NT2/D1 (cell line): Measurements from ENCODE around the gene CTNNA2.

Experiments used
- DNase-seq: peaks from one replicate; pipeline ENCODE4 v3.0.0-alpha.2; 2011; ENCODE audit warnings: low read depth, low spot score
- H3K27me3 ChIP-seq: 2 replicates; pipeline ENCODE4 v1.6.0; 2011; ENCODE audit warnings: mild to moderate bottlenecking; ENCODE audit not compliant: insufficient read length, insufficient read depth
- H3K36me3 ChIP-seq: 2 replicates; pipeline ENCODE4 v1.6.1; 2011; ENCODE audit warnings: mild to moderate bottlenecking, low read length, mixed read lengths; ENCODE audit not compliant: insufficient read depth, insufficient read length
- H3K4me1 ChIP-seq: 2 replicates; pipeline ENCODE4 v1.5.1; 2011; ENCODE audit not compliant: insufficient read depth, insufficient read length
- H3K4me3 ChIP-seq: 2 replicates; pipeline ENCODE4 v1.5.1; 2011; ENCODE audit warnings: low read depth; ENCODE audit not compliant: insufficient read length
- H3K9ac ChIP-seq: 2 replicates; pipeline ENCODE4 v1.6.0; 2011; ENCODE audit warnings: low read depth; ENCODE audit not compliant: insufficient read length
- H3K9me3 ChIP-seq: 2 replicates; pipeline ENCODE4 v1.5.1; 2011; ENCODE audit warnings: mild to moderate bottlenecking, low read length; ENCODE audit not compliant: insufficient read depth
- SUZ12 ChIP-seq: IDR thresholded peaks from 2 replicates; pipeline ENCODE4 v1.6.1; 2011; ENCODE audit not compliant: insufficient read length, insufficient read depth; ENCODE audit errors: extremely low read depth
- YY1 ChIP-seq: IDR thresholded peaks from 2 replicates; pipeline ENCODE4 v1.6.1; 2011; ENCODE audit not compliant: insufficient read length, insufficient read depth
- ZNF274 ChIP-seq: IDR thresholded peaks from 2 replicates; pipeline ENCODE4 v1.6.1; 2011; ENCODE audit warnings: mild to moderate bottlenecking, low read depth, low read length

Gene CTNNA2

GRCh38 chr2:80579756-80580155 is 1066.9 kb downstream of the CTNNA2 start:
- Histone ChIP-seq H3K9me3 (no peaks in the 10 kb centered on the region), H3K36me3 (no peaks in the 10 kb centered on the region), H3K4me3 (no peak overlapping the region), H3K4me1 (no peaks in the 10 kb centered on the region), H3K27me3 (no peaks in the 10 kb centered on the region), H3K9ac (no peak overlapping the region)
- peak; percentile 6 for DNase-seq
- TF ChIP-seq ZNF274 (no peak), SUZ12 (no peak), YY1 (no peak)

- no peaks in the 10 kb centered on the region for H3K9me3 ChIP-seq
- no peaks in the 10 kb centered on the region for H3K36me3 ChIP-seq
- no peaks in the 10 kb centered on the region for H3K27me3 ChIP-seq
- TF ChIP-seq SUZ12, result no peak
- TF ChIP-seq ZNF274, result no peak
- TF ChIP-seq YY1, result no peak
- no peak overlapping the region for H3K9ac ChIP-seq
- no peak overlapping the region for H3K4me3 ChIP-seq
- no peak for DNase-seq
- H3K4me1 ChIP-seq, result no peaks in the 10 kb centered on the region
Measured at GRCh38 chr2:80591233-80591632, 1078.4 kb downstream of the CTNNA2 start.

- no peak for DNase-seq
- Histone ChIP-seq H3K9me3 (no peaks in the 10 kb centered on the region), H3K4me1 (no peaks in the 10 kb centered on the region), H3K9ac (no peak overlapping the region), H3K27me3 (no peaks in the 10 kb centered on the region), H3K4me3 (no peak overlapping the region), H3K36me3 (no peaks in the 10 kb centered on the region)
- TF ChIP-seq ZNF274 (no peak), SUZ12 (no peak), YY1 (no peak)
Measured at GRCh38 chr2:80592106-80592505, 1079.3 kb downstream of the CTNNA2 start.

GRCh38 chr2:80610108-80610507 is 1097.3 kb downstream of the CTNNA2 start:
- no peak for DNase-seq

GRCh38 chr2:80621656-80622055 is 1108.8 kb downstream of the CTNNA2 start:
- Histone ChIP-seq H3K27me3 (no peaks in the 10 kb centered on the region), H3K9ac (no peak overlapping the region), H3K36me3 (no peaks in the 10 kb centered on the region), H3K9me3 (no peaks in the 10 kb centered on the region), H3K4me3 (no peak overlapping the region), H3K4me1 (no peaks in the 10 kb centered on the region)
- TF ChIP-seq ZNF274 (no peak), YY1 (no peak), SUZ12 (no peak)
- DNase-seq, result no peak

More at GRCh38 chr2:80610108-80610507, 1097.3 kb downstream of the CTNNA2 start:
- Histone ChIP-seq H3K4me1 (no peaks in the 10 kb centered on the region), H3K36me3 (no peaks in the 10 kb centered on the region), H3K9me3 (no peaks in the 10 kb centered on the region), H3K27me3 (no peaks in the 10 kb centered on the region), H3K4me3 (no peak overlapping the region), H3K9ac (no peak overlapping the region)
- TF ChIP-seq SUZ12 (no peak), ZNF274 (no peak), YY1 (no peak)

- TF ChIP-seq ZNF274 (no peak), SUZ12 (no peak), YY1 (no peak)
- DNase-seq, result no peak
- Histone ChIP-seq H3K9ac (no peak overlapping the region), H3K9me3 (no peaks in the 10 kb centered on the region), H3K4me3 (no peak overlapping the region), H3K27me3 (no peaks in the 10 kb centered on the region), H3K4me1 (no peaks in the 10 kb centered on the region), H3K36me3 (no peaks in the 10 kb centered on the region)
Measured at GRCh38 chr2:80624062-80624461, 1111.2 kb downstream of the CTNNA2 start.

GRCh38 chr2:80634590-80634989 is 1121.7 kb downstream of the CTNNA2 start:
- Histone ChIP-seq H3K4me1 (no peaks in the 10 kb centered on the region), H3K27me3 (no peaks in the 10 kb centered on the region), H3K4me3 (no peak overlapping the region), H3K36me3 (no peaks in the 10 kb centered on the region), H3K9ac (no peak overlapping the region), H3K9me3 (no peaks in the 10 kb centered on the region)
- DNase-seq, result no peak
- TF ChIP-seq SUZ12 (no peak), ZNF274 (no peak)

- Histone ChIP-seq H3K27me3 (no peaks in the 10 kb centered on the region), H3K4me3 (no peak overlapping the region), H3K9ac (no peak overlapping the region), H3K9me3 (no peaks in the 10 kb centered on the region), H3K36me3 (no peaks in the 10 kb centered on the region), H3K4me1 (no peaks in the 10 kb centered on the region)
- TF ChIP-seq SUZ12 (no peak), ZNF274 (no peak), YY1 (no peak)
- DNase-seq, result no peak
Measured at GRCh38 chr2:80638783-80639182, 1125.9 kb downstream of the CTNNA2 start.
